A549 (cell line): ENCODE data around the gene RPS6KA6. TPM values are rescaled to one million over a fixed set of nuclear protein-coding genes. Genes with fewer than 3 reads are reported as not detected.

Experiments used
- ATAC-seq, 2 experiments: fragments of 200-7000 bp in 1 of 2; fragments of >200 bp in 1 of 2; cut with Nextera tagmentation in 1 of 2; cut with Tn5 transposase in 1 of 2; 3 replicates each; pipeline versions ENCODE4 v1.8.0 to v1.9.1; 2018 to 2020; ENCODE audit warnings: mild to moderate bottlenecking in 1 of 2, moderate library complexity in 1 of 2
- CTCF ChIA-PET: fragments of 300-600 bp; sonication (Branson Sonifier 250); formaldehyde crosslinking; extraction: SDS; loops from one replicate; lab custom pipeline; 2021; ENCODE audit warnings: antibody characterized with exemption, inconsistent platforms; lab: Yijun Ruan, JAX
- POLR2A ChIA-PET: fragments of 350-600 bp; formaldehyde crosslinking; extraction: SDS; loops from one replicate; lab custom pipeline; 2021; ENCODE audit warnings: antibody characterized with exemption, inconsistent platforms; lab: Yijun Ruan, JAX
- DNase-seq, 2 experiments: peaks; one replicate each; pipeline versions ENCODE4 v3.0.0 to v3.0.0-alpha.2; 2011 to 2016; ENCODE audit warnings: low read depth in 1 of 2, low spot score in 1 of 2
- FAIRE-seq: peaks from 2 replicates; lab custom pipeline; 2011; peaks lifted over from hg19 to GRCh38; lab: Jason Lieb, UNC
- H3K27ac ChIP-seq, 2 experiments: fragments of >200 bp; sonication (Bioruptor Twin); formaldehyde crosslinking; 3 replicates each; pipeline ENCODE4 v1.5.1; 2016 to 2017
- H3K4me1 ChIP-seq: fragments of >200 bp; sonication (Bioruptor Twin); formaldehyde crosslinking; 3 replicates; pipeline ENCODE4 v1.6.1; 2016
- H3K4me2 ChIP-seq: fragments of >200 bp; sonication (Bioruptor Twin); formaldehyde crosslinking; 3 replicates; pipeline ENCODE4 v1.6.1; 2016
- H3K4me3 ChIP-seq: fragments of >200 bp; sonication (Bioruptor Twin); formaldehyde crosslinking; 3 replicates; pipeline ENCODE4 v1.5.1; 2016
- H3K9me3 ChIP-seq: fragments of >200 bp; sonication (Bioruptor Twin); formaldehyde crosslinking; 3 replicates; pipeline ENCODE4 v1.6.1; 2016
- ATOH8 ChIP-seq: fragments of 250-450 bp; sonication (Bioruptor Pico); IDR thresholded peaks from 2 replicates; pipeline ENCODE4 v1.5.0; 2020; ENCODE audit warnings: low read depth, mild to moderate bottlenecking, moderate library complexity
- CBX2 ChIP-seq: fragments of 200-600 bp; sonication (generic); IDR thresholded peaks from 2 replicates; pipeline ENCODE4 v1.6.1; 2016; ENCODE audit warnings: low read depth, mild to moderate bottlenecking, borderline replicate concordance
- CHD2 ChIP-seq: fragments of 150-350 bp; IDR thresholded peaks from 2 replicates; pipeline ENCODE4 v1.6.1; 2014; ENCODE audit warnings: low read length; ENCODE audit not compliant: partially characterized antibody
- CHD4 ChIP-seq: fragments of 200-600 bp; sonication (generic); IDR thresholded peaks from 2 replicates; pipeline ENCODE4 v1.6.1; 2016; ENCODE audit warnings: antibody characterized with exemption, mild to moderate bottlenecking, borderline replicate concordance
- E2F6 ChIP-seq: IDR thresholded peaks from 2 replicates; pipeline ENCODE4 v1.6.1; 2012; ENCODE audit warnings: low read depth, borderline replicate concordance
- EP300 ChIP-seq, 2 experiments: fragments of >200 bp; sonication (Bioruptor Twin); formaldehyde crosslinking; IDR thresholded peaks; 2 replicates in 1 of 2; 3 replicates in 1 of 2; pipeline ENCODE4 v1.6.1; 2016 to 2017
- ESRRA ChIP-seq: fragments of 150-350 bp; IDR thresholded peaks from 2 replicates; pipeline ENCODE4 v1.6.1; 2014; ENCODE audit warnings: mild to moderate bottlenecking, low read length, borderline replicate concordance
- FOSB ChIP-seq: fragments of 250-450 bp; sonication (Bioruptor Pico); IDR thresholded peaks from 2 replicates; pipeline ENCODE4 v1.5.0; 2020; ENCODE audit warnings: mild to moderate bottlenecking, moderate library complexity
- HES2 ChIP-seq: fragments of >200 bp; sonication (Bioruptor Twin); formaldehyde crosslinking; IDR thresholded peaks from 2 replicates; pipeline ENCODE4 v1.6.1; 2016
- JUN ChIP-seq, 2 experiments: fragments of >200 bp; sonication (Bioruptor Twin); formaldehyde crosslinking; IDR thresholded peaks; 2 replicates in 1 of 2; 3 replicates in 1 of 2; pipeline ENCODE4 v1.6.1; 2016 to 2017
- NFE2L2 ChIP-seq: fragments of 150-350 bp; conservative IDR thresholded peaks from 2 replicates; pipeline ENCODE4 v1.6.1; 2014; ENCODE audit warnings: low read length
- NR3C1 ChIP-seq: fragments of >200 bp; sonication (Bioruptor Twin); formaldehyde crosslinking; IDR thresholded peaks from 3 replicates; pipeline ENCODE4 v1.6.1; 2017
- PBX3 ChIP-seq: IDR thresholded peaks from 2 replicates; pipeline ENCODE4 v1.6.1; 2012
- POLR2AphosphoS2 ChIP-seq: conservative IDR thresholded peaks from 2 replicates; pipeline ENCODE4 v1.6.1; 2012; ENCODE audit warnings: low read length, improper control_type of control experiment, inconsistent platforms
- REST ChIP-seq: fragments of 200-600 bp; sonication (generic); IDR thresholded peaks from 2 replicates; pipeline ENCODE4 v1.6.1; 2016; ENCODE audit warnings: antibody characterized with exemption, mild to moderate bottlenecking, moderate library complexity
- SMC3 ChIP-seq: fragments of >200 bp; sonication (Bioruptor Twin); formaldehyde crosslinking; IDR thresholded peaks from 3 replicates; pipeline ENCODE4 v1.6.1; 2018; ENCODE audit warnings: inconsistent platforms
- TFCP2L1 ChIP-seq: fragments of 250-450 bp; sonication (Bioruptor Pico); IDR thresholded peaks from 2 replicates; pipeline ENCODE4 v1.5.0; 2021; ENCODE audit warnings: mild to moderate bottlenecking
- TP53 ChIP-seq: fragments of 250-450 bp; sonication (Bioruptor Pico); IDR thresholded peaks from 2 replicates; pipeline ENCODE4 v1.5.0; 2021; ENCODE audit warnings: mild to moderate bottlenecking, moderate library complexity
- ZC3H11A ChIP-seq: fragments of 450-650 bp; IDR thresholded peaks from 2 replicates; pipeline ENCODE4 v1.6.1; 2014; ENCODE audit warnings: antibody characterized with exemption, mild to moderate bottlenecking
- ZFP36 ChIP-seq: fragments of 450-650 bp; IDR thresholded peaks from 2 replicates; pipeline ENCODE4 v1.6.1; 2014; ENCODE audit warnings: borderline replicate concordance; ENCODE audit not compliant: partially characterized antibody
- ZNF302 ChIP-seq: fragments of 250-450 bp; sonication (Bioruptor Pico); IDR thresholded peaks from 2 replicates; pipeline ENCODE4 v1.9.0; 2021; ENCODE audit warnings: inconsistent platforms, mild to moderate bottlenecking, moderate library complexity
- WGBS: methylation state at CpG from one replicate; pipeline ENCODE4 v1.1.6; 2017; ENCODE audit errors: missing lambda C conversion rate; 5-methylcytosine and 5-hydroxymethylcytosine counted together
- polyA plus RNA-seq, 4 experiments: library from polyadenylated mRNA; depleted of rRNA in 3 of 4; stranded (reverse); fragments of >200 nt; fragmentation: RNase III in 1 of 4; extraction: RNeasy Plus Mini Kit Qiagen cat#74134 plus additional on column Dnase treatment in 1 of 4; gene quantifications; 2 replicates in 3 of 4; 3 replicates in 1 of 4; pipeline ENCODE4 v1.2.3, GENCODE V29; 2011 to 2017

Gene RPS6KA6
- polyA plus RNA-seq, 2 of the 4 experiments (the other 2 are of a cell fraction), result 4.6 to 11.3 TPM

- CTCF ChIA-PET, result no interaction called here
- WGBS, result 41% methylated on average over 3 of the region's 3 CpGs
- no peak for TF ChIP-seq CHD2
- TF ChIP-seq CHD4, result no peak
- no peak for TF ChIP-seq ZC3H11A
- TF ChIP-seq, all 56 proteins: peak for 0
- Histone ChIP-seq H3K4me1 (peaks cover 9% of the 10 kb centered on the region; the same call in 1 of the 3 replicates), H3K9me3 (no peaks in the 10 kb centered on the region), H3K4me3 (no peak overlapping the region), H3K27ac (no peak overlapping the region), H3K4me2 (no peak overlapping the region)
- FAIRE-seq, result no peak
- POLR2A ChIA-PET, result no interaction called here
- no peak for DNase-seq
- no peak for ATAC-seq
These were observed 12.7 kb downstream of the RPS6KA6 start for GRCh38 chrX:84175274-84175673.

- WGBS, result 61% methylated on average over 2 of the region's 2 CpGs
- CTCF ChIA-PET, result no interaction called here
- peak; percentile 61 for FAIRE-seq
These were observed 13.7 kb downstream of the RPS6KA6 start for GRCh38 chrX:84174348-84174747.

GRCh38 chrX:84170931-84171330, 17.1 kb downstream of the RPS6KA6 start:
- CTCF ChIA-PET, result no interaction called here
- no peak overlapping the region for H3K4me3 ChIP-seq
- POLR2A ChIA-PET, result no interaction called here
- no peak overlapping the region for H3K27ac ChIP-seq
- ATAC-seq (no peak), FAIRE-seq (no peak), DNase-seq (no peak)
- 65% methylated on average over 2 of the region's 2 CpGs for WGBS
- H3K9me3 ChIP-seq, result no peaks in the 10 kb centered on the region
- no peak overlapping the region for H3K4me2 ChIP-seq
- peaks cover 25% of the 10 kb centered on the region for H3K4me1 ChIP-seq
- TF ChIP-seq HES2 (no peak), ZFP36 (no peak), SMC3 (no peak), E2F6 (no peak), ATOH8 (CRISPR knock-in tag) (no peak), JUN (IDR thresholded peaks at IDR 0.05) (no peak), FOSB (CRISPR knock-in tag) (no peak), EP300 (IDR thresholded peaks at IDR 0.05) (no peak), ESRRA (no peak), TP53 (CRISPR knock-in tag) (no peak), CBX2 (no peak)

More at GRCh38 chrX:84174348-84174747, 13.7 kb downstream of the RPS6KA6 start:
- H3K4me3 ChIP-seq, result no peak overlapping the region
- peaks cover 13% of the 10 kb centered on the region; the same call in 2 of the 3 replicates for H3K4me1 ChIP-seq
- H3K4me2 ChIP-seq, result no peak overlapping the region
- DNase-seq, result no peak
- no peaks in the 10 kb centered on the region for H3K9me3 ChIP-seq
- POLR2A ChIA-PET, result no interaction called here
- no peak overlapping the region for H3K27ac ChIP-seq
- ATAC-seq, result no peak
- TF ChIP-seq TP53 (CRISPR knock-in tag), result no peak
- TF ChIP-seq REST, result no peak
- TF ChIP-seq CBX2, result no peak
- no peak for TF ChIP-seq POLR2AphosphoS2
- TF ChIP-seq NFE2L2, result no peak
- no peak for TF ChIP-seq ZNF302 (CRISPR knock-in tag)
- TF ChIP-seq TFCP2L1, result no peak
- no peak for TF ChIP-seq NR3C1
- TF ChIP-seq PBX3, result no peak
- no peak for TF ChIP-seq ATOH8 (CRISPR knock-in tag)
- TF ChIP-seq, all 56 proteins: peak for 0
